Raji (cell line): ENCODE results near the gene CSTF1.

Source experiments
- POLR2A ChIP-seq: IDR thresholded peaks from 2 replicates; pipeline ENCODE4 v1.6.1; 2011; ENCODE audit warnings: low read depth, low read length, control low read depth; ENCODE audit not compliant: insufficient read depth

The CSTF1 gene

GRCh38 chr20:56417402-56417801 is 25.0 kb downstream of the CSTF1 start:
- TF ChIP-seq POLR2A: no peak

- TF ChIP-seq POLR2A: no peak
These were observed 25.5 kb downstream of the CSTF1 start for GRCh38 chr20:56417911-56418310.

GRCh38 chr20:56418385-56418861 is 26.0 kb downstream of the CSTF1 start:
- TF ChIP-seq POLR2A: no peak

GRCh38 chr20:56420028-56420427 is 27.6 kb downstream of the CSTF1 start:
- TF ChIP-seq POLR2A: no peak

GRCh38 chr20:56420940-56421688 is 28.7 kb downstream of the CSTF1 start:
- TF ChIP-seq POLR2A: no peak

GRCh38 chr20:56422076-56422823 is 29.8 kb downstream of the CSTF1 start:
- TF ChIP-seq POLR2A: no peak

- no peak for TF ChIP-seq POLR2A
These were observed 30.4 kb downstream of the CSTF1 start for GRCh38 chr20:56422824-56423189.

GRCh38 chr20:56423211-56423610 is 30.8 kb downstream of the CSTF1 start:
- no peak for TF ChIP-seq POLR2A

- TF ChIP-seq POLR2A: no peak
These were observed 31.4 kb downstream of the CSTF1 start for GRCh38 chr20:56423886-56424285.

GRCh38 chr20:56424931-56425330 is 32.5 kb downstream of the CSTF1 start:
- no peak for TF ChIP-seq POLR2A

GRCh38 chr20:56426026-56426425 is 33.6 kb downstream of the CSTF1 start:
- no peak for TF ChIP-seq POLR2A

- TF ChIP-seq POLR2A: no peak
These were observed 34.5 kb downstream of the CSTF1 start for GRCh38 chr20:56426926-56427325.

- no peak for TF ChIP-seq POLR2A
These were observed 35.4 kb downstream of the CSTF1 start for GRCh38 chr20:56427797-56428196.

GRCh38 chr20:56428410-56428809 is 36.0 kb downstream of the CSTF1 start:
- TF ChIP-seq POLR2A: no peak

GRCh38 chr20:56428881-56429280 is 36.4 kb downstream of the CSTF1 start:
- no peak for TF ChIP-seq POLR2A

GRCh38 chr20:56429502-56429901 is 37.1 kb downstream of the CSTF1 start:
- TF ChIP-seq POLR2A: no peak

GRCh38 chr20:56429941-56430340 is 37.5 kb downstream of the CSTF1 start:
- TF ChIP-seq POLR2A: no peak

GRCh38 chr20:56430461-56430860 is 38.0 kb downstream of the CSTF1 start:
- no peak for TF ChIP-seq POLR2A
